Camera-type eye (tissue), 1 donor: Measurements from ENCODE around the gene TBX4. TPM values are rescaled to one million over a fixed set of nuclear protein-coding genes. Genes with fewer than 3 reads are reported as not detected.

ENCODE experiments used
- total RNA-seq: library from RNA; depleted of rRNA; stranded (reverse); fragments of >200 nt; gene quantifications from one replicate; pipeline ENCODE4 v1.2.3, GENCODE V29; 2014

The TBX4 gene
- not detected for total RNA-seq

DNA sequence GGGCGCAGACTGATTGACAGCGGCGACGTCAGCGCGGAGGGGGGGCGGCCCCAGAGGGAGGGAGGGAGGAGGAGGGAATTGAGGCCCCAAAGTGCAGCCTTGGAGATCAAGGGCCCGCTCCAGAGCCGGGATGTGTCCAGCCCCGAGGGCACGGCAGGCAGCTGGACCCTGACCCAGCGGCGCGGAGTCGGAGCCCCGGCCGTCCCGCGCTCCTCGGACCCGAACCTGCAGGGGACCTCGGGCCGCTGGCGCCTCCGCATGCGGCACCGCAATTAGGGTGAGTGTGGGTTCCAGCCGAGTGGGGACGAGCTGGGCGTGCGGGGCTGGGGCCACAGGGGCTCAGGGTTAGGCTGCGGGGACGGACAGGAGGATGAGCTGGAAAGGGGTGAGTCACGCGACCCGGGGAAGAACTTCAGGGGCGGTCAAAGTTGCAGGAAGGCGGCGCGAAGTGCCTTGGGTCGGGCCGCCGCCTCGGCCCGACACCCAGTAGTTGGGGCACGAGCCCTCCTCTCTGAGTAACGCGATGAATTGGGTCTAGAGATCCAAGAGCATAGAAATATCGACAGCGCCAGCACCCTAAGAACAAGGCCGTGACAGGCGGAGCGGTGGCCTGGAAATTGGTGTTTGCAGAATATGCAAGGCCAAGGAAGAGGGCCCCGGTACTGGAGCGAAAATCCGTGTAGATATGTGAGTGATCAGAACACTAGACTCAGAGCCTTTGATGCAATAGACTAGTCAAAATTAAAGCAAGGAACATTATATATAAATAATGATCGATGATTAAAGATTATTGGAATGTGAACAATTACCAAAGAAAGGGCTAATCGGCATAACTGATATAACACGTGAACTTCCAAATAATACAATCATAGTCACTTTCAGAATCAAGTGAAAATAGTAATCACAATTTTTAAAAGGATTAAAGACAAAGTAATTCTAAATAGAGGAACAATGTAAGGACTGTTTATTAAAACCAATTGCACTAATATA, at the start of gene TBX4:
Gene TBX4, plus strand, starts transcription at position 122 of the 990 bp plus-strand sequence. CDS start 4,069 bp downstream, outside the sequence.

Other genes with a start within 250 kb of the TBX4 start
- gene TBX2, start 52.6 kb upstream of the TBX4 start, total RNA-seq, result 86.6 TPM
- gene NACA2, start 138.8 kb downstream of the TBX4 start, total RNA-seq, result not detected